ENCODE data around the gene TMED7. TPM values are rescaled to one million over a fixed set of nuclear protein-coding genes. Genes with fewer than 3 reads are reported as not detected.
A peak's percentile ranks its signal among the peaks of the same experiment; 100 is the strongest.

The TMED7 gene
- total RNA-seq, 1 donor from 2014 or later, result 89.9 TPM

DNA sequence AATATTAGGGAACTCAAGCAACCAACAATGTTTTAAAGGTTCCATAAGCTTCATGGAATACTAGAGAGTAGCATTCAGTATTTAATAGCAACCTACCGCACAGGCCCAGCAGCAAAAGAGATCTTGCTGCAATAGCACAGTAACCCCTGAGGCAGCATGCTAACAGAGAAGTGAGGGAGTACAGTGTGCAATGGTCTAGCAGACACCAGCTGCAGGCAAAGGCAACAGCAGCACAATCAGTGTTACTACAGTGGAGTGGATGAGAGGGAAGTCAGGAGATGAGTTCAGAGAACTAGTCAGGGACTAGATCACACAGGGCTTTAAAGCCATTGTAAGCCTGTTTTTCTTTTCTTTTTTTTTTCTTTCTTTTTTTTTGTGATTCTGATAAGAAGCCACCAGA, 26.3 kb downstream of the TMED7 start:
- H3K27me3 Mint-ChIP-seq (ENCODE audit: unreplicated experiment), result peaks cover 3% of the 10 kb centered on the region
- TF ChIP-seq, protein P1, sequence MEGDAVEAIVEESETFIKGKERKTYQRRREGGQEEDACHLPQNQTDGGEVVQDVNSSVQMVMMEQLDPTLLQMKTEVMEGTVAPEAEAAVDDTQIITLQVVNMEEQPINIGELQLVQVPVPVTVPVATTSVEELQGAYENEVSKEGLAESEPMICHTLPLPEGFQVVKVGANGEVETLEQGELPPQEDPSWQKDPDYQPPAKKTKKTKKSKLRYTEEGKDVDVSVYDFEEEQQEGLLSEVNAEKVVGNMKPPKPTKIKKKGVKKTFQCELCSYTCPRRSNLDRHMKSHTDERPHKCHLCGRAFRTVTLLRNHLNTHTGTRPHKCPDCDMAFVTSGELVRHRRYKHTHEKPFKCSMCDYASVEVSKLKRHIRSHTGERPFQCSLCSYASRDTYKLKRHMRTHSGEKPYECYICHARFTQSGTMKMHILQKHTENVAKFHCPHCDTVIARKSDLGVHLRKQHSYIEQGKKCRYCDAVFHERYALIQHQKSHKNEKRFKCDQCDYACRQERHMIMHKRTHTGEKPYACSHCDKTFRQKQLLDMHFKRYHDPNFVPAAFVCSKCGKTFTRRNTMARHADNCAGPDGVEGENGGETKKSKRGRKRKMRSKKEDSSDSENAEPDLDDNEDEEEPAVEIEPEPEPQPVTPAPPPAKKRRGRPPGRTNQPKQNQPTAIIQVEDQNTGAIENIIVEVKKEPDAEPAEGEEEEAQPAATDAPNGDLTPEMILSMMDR (IDR thresholded peaks at IDR 0.05; ENCODE audit: unreplicated experiment), result no peak
- no peak overlapping the region for H3K4me3 Mint-ChIP-seq (ENCODE audit: unreplicated experiment)
- no peak overlapping the region for H3K27ac Mint-ChIP-seq (ENCODE audit: unreplicated experiment)
- no peaks in the 10 kb centered on the region for H3K36me3 Mint-ChIP-seq (ENCODE audit: low read depth, unreplicated experiment)
- no peak for DNase-seq (ENCODE audit: low spot score)
- no peaks in the 10 kb centered on the region for H3K9me3 Mint-ChIP-seq (ENCODE audit: unreplicated experiment)
- peaks cover 7% of the 10 kb centered on the region for H3K4me1 Mint-ChIP-seq (ENCODE audit: unreplicated experiment)

DNA sequence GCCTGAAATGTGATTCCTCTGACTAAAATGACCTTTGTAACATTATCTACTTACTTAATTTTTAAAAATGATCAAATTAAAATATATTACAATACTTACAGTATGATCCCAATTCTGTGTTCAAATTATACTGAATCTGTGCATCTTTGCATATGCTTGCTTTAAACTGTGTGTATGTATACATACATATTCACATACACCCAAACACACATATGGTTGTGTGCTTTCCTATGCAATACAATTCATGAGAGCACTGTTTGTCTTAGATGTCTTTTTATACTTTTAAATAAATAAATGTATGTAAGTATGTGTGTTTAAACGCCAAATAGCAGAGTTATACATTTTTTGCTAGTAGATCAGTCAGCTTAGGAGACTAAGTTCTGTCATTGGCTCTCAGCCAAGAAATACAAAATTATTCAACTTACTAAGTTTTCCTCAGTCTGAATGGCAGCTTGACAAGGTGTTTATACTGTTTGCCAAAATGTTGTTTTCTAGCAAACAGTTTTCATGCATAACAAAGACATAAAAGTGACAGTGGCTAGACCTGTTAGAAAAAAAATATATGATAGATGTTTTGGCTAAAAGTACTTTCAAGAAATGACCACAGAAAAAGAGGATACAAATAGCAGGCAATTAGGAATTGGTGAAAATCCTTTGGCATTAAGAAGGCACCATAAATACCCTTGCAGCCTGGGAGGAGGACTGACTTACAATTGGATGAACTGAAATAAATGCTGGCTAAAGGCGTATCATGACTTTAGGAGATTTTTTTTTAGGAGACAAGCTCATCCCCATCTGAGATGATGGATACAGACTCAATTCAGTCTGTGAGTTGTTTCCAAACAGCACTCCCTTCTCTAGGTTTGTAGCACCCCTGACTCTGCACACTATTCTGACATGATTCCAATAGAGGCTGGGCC, 31.4 kb downstream of the TMED7 start:
- H3K27ac Mint-ChIP-seq (ENCODE audit: unreplicated experiment), result no peak overlapping the region
- TF ChIP-seq, protein P1 (IDR thresholded peaks at IDR 0.05; ENCODE audit: unreplicated experiment), result no peak
- H3K27me3 Mint-ChIP-seq (ENCODE audit: unreplicated experiment), result peaks cover 1% of the 10 kb centered on the region
- DNase-seq (ENCODE audit: low spot score), result no peak
- no peak overlapping the region for H3K4me3 Mint-ChIP-seq (ENCODE audit: unreplicated experiment)
- H3K36me3 Mint-ChIP-seq (ENCODE audit: low read depth, unreplicated experiment), result no peaks in the 10 kb centered on the region
- H3K4me1 Mint-ChIP-seq (ENCODE audit: unreplicated experiment), result no peaks in the 10 kb centered on the region
- H3K9me3 Mint-ChIP-seq (ENCODE audit: unreplicated experiment), result no peaks in the 10 kb centered on the region

DNA sequence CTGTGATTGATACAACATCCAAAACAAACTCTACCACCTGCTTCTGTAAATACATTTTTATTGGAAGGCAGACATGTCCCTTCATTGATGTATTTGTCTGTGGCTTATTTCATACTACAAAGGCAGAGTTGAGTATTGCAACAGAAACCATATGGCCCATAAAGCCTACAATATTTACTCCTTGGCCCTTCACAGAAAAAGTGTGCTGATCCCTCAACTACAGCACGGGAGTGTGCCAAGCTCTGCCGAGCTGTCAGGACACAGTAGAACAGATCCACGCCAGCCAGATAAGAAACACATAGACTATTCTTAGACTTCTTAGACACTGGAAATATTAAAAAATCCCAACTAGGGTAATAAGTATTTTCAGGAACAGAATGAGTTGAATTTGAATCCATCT, 36.8 kb downstream of the TMED7 start:
- no peaks in the 10 kb centered on the region for H3K9me3 Mint-ChIP-seq (ENCODE audit: unreplicated experiment)
- H3K4me1 Mint-ChIP-seq (ENCODE audit: unreplicated experiment), result no peaks in the 10 kb centered on the region
- no peak for DNase-seq (ENCODE audit: low spot score)
- no peak overlapping the region for H3K27ac Mint-ChIP-seq (ENCODE audit: unreplicated experiment)
- TF ChIP-seq, protein P1 (IDR thresholded peaks at IDR 0.05; ENCODE audit: unreplicated experiment), result no peak
- no peaks in the 10 kb centered on the region for H3K36me3 Mint-ChIP-seq (ENCODE audit: low read depth, unreplicated experiment)
- H3K27me3 Mint-ChIP-seq (ENCODE audit: unreplicated experiment), result no peaks in the 10 kb centered on the region
- no peak overlapping the region for H3K4me3 Mint-ChIP-seq (ENCODE audit: unreplicated experiment)

DNA sequence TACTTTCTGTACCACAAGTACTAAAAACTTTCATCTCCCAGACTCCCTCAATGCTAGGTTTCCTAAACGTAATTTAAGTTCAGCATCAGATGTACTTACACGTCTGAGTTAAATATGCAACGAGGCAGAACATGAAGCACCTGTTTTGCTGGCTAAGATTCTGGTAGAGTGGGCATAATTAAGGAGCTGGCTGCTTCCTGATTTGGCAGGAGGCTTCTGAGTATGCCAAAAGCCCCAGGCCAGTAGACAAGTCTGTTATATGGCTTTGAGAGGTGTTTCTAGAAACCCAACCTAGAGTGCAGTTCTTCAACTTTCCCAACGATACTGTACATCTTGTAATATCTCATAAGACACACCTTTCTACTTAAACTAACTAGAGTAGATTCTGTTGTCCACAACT, 37.2 kb downstream of the TMED7 start:
- Mint-ChIP-seq H3K27ac (ENCODE audit: unreplicated experiment) (no peak overlapping the region), H3K36me3 (ENCODE audit: low read depth, unreplicated experiment) (no peaks in the 10 kb centered on the region), H3K4me3 (ENCODE audit: unreplicated experiment) (no peak overlapping the region), H3K9me3 (ENCODE audit: unreplicated experiment) (no peaks in the 10 kb centered on the region), H3K4me1 (ENCODE audit: unreplicated experiment) (no peaks in the 10 kb centered on the region), H3K27me3 (ENCODE audit: unreplicated experiment) (no peaks in the 10 kb centered on the region)
- DNase-seq (ENCODE audit: low spot score), result no peak
- TF ChIP-seq, protein P1 (IDR thresholded peaks at IDR 0.05; ENCODE audit: unreplicated experiment), result no peak

DNA sequence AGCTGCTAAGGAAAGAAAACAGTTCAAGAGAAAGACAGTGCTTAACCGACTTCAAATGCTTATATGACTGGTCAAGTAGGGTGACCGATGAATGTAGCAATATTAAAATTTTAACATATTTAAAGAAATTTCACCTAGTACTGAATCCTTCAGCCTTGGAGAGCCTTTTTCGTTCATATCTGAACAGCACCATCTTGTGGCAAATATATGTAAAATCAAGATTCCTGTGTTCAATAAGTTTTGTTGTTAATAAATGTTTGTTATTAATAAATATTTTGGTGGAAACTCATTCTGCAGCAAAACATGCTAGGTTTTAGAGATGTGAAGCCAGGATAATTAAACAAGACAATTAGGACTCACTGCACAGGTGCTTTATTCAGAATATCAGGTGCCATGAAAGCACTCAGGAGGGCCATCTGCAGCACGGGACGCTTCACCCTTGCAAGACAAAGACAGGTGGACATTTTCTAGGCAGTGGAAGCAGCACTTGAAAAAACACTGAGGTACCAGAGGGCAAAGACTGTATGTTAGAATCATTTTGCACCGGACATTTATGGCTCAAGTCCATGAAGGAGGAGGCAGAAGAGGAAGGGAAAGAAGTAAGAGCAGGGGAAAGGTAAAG, 39.2 kb downstream of the TMED7 start:
- no peak for DNase-seq (ENCODE audit: low spot score)
- no peaks in the 10 kb centered on the region for H3K9me3 Mint-ChIP-seq (ENCODE audit: unreplicated experiment)
- H3K27ac Mint-ChIP-seq (ENCODE audit: unreplicated experiment), result no peak overlapping the region
- no peaks in the 10 kb centered on the region for H3K36me3 Mint-ChIP-seq (ENCODE audit: low read depth, unreplicated experiment)
- TF ChIP-seq, protein P1 (IDR thresholded peaks at IDR 0.05; ENCODE audit: unreplicated experiment), result peak; percentile 75
- no peak overlapping the region for H3K4me3 Mint-ChIP-seq (ENCODE audit: unreplicated experiment)
- H3K27me3 Mint-ChIP-seq (ENCODE audit: unreplicated experiment), result no peaks in the 10 kb centered on the region
- H3K4me1 Mint-ChIP-seq (ENCODE audit: unreplicated experiment), result peaks cover 3% of the 10 kb centered on the region
